ENCODE results near the gene PTK7. TPM values are rescaled to one million over a fixed set of nuclear protein-coding genes. Genes with fewer than 3 reads are reported as not detected.

Gene PTK7
- total RNA-seq, 4 donors from 2014 or later: 6.8 to 10.8 (median 8.0) TPM

- no peaks in the 10 kb centered on the region for H3K4me1 ChIP-seq
- no peak for TF ChIP-seq EP300 (IDR thresholded peaks at IDR 0.05)
- no peak for TF ChIP-seq CTCF (IDR thresholded peaks at IDR 0.05)
- no peak for TF ChIP-seq POLR2AphosphoS5 (IDR thresholded peaks at IDR 0.05)
- TF ChIP-seq POLR2A (IDR thresholded peaks at IDR 0.05; ENCODE audit: low read depth): no peak
- 88% methylated on average over 5 of the region's 5 CpGs for WGBS
- intact Hi-C loops (cut with DNase I): no loop called here
- no peaks in the 10 kb centered on the region for H3K9me3 ChIP-seq
- peaks cover 21 to 83% (median 68%) of the 10 kb centered on the region in 4 donors for H3K36me3 ChIP-seq
- no peak overlapping the region for H3K27ac ChIP-seq (replicated peaks in 1 of 4)
- no peaks in the 10 kb centered on the region for H3K27me3 ChIP-seq
- DNase-seq (ENCODE audit: extremely low spot score): no peak
- H3K4me3 ChIP-seq: no peak overlapping the region
These were observed 126.3 kb downstream of the PTK7 start for GRCh38 chr6:43202451-43202850.

DNA sequence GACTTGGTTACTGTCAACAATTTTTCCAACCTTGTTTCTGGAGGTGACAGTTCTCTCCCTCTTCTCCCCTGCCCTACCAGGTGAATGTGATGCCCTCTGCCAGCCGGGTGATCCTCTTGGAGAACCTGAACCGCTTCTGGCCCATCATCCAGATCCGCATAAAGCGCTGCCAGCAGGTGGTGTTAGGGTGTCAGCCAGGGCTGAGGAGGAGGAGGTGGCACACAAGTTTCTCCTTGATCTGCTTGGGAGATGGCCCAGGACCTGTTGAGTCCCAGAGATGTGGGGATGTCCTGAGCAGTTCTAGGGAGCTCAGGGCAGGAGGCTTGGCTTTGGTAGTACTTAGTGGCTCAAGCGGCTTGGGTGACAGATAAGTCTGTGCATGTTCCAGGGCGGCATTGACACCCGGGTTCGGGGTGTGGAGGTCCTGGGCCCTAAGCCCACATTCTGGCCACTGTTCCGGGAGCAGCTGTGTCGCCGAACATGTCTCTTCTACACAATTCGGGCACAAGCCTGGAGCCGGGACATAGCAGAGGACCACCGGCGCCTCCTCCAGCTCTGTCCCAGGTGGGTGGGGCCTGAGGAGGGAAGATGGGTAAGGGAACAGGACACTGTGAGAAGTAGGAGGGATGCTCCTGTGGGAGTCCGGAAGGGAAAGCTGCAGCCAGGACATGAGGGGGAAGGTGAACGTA is 127.1 kb downstream of the PTK7 start:
- Histone ChIP-seq H3K36me3 (peaks cover 16 to 76% (median 61%) of the 10 kb centered on the region in 4 donors), H3K27me3 (no peaks in the 10 kb centered on the region), H3K9me3 (no peaks in the 10 kb centered on the region), H3K4me1 (no peaks in the 10 kb centered on the region), H3K4me3 (no peak overlapping the region), H3K27ac (replicated peaks in 1 of 4) (no peak overlapping the region)
- 94% methylated on average over 17 of the region's 17 CpGs for WGBS
- intact Hi-C loops (cut with DNase I): no loop called here
- DNase-seq (ENCODE audit: extremely low spot score): no peak
- TF ChIP-seq CTCF (IDR thresholded peaks at IDR 0.05): no peak
- no peak for TF ChIP-seq EP300 (IDR thresholded peaks at IDR 0.05)
- TF ChIP-seq POLR2A (IDR thresholded peaks at IDR 0.05; ENCODE audit: low read depth): no peak
- no peak for TF ChIP-seq POLR2AphosphoS5 (IDR thresholded peaks at IDR 0.05)

DNA sequence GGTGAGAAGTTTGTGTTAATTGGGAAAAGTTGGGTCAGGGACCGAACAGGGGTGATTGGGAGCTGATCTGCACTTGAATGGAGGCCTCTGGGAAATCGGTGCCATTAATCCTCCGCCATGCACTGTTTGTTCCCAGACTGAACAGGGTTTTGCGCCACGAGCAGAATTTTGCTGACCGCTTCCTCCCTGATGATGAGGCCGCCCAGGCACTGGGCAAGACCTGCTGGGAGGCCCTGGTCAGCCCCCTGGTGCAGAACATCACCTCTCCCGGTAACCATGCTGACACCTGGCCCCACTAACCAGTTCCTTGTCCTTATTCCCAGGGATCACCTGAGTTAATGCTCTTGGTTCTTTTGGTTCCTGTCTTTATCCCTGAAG is 127.6 kb downstream of the PTK7 start:
- H3K4me1 ChIP-seq: no peaks in the 10 kb centered on the region
- H3K36me3 ChIP-seq: peaks cover 13 to 71% (median 56%) of the 10 kb centered on the region in 4 donors
- H3K27me3 ChIP-seq: no peaks in the 10 kb centered on the region
- no peak overlapping the region for H3K27ac ChIP-seq (replicated peaks in 1 of 4)
- WGBS: 98% methylated on average over 4 of the region's 8 CpGs
- no peak for DNase-seq (ENCODE audit: extremely low spot score)
- H3K9me3 ChIP-seq: no peaks in the 10 kb centered on the region
- intact Hi-C loops (cut with DNase I): no loop called here
- no peak for TF ChIP-seq POLR2AphosphoS5 (IDR thresholded peaks at IDR 0.05)
- TF ChIP-seq POLR2A (IDR thresholded peaks at IDR 0.05; ENCODE audit: low read depth): no peak
- TF ChIP-seq EP300 (IDR thresholded peaks at IDR 0.05): no peak
- TF ChIP-seq CTCF (IDR thresholded peaks at IDR 0.05): no peak
- no peak overlapping the region for H3K4me3 ChIP-seq

- TF ChIP-seq POLR2A (IDR thresholded peaks at IDR 0.05; ENCODE audit: low read depth): no peak
- TF ChIP-seq POLR2AphosphoS5 (IDR thresholded peaks at IDR 0.05): no peak
- TF ChIP-seq EP300 (IDR thresholded peaks at IDR 0.05): no peak
- TF ChIP-seq CTCF (IDR thresholded peaks at IDR 0.05): no peak
- H3K27ac ChIP-seq (replicated peaks in 1 of 4): no peak overlapping the region
- intact Hi-C loops (cut with DNase I): no loop called here
- peaks cover 12 to 71% (median 51%) of the 10 kb centered on the region in 4 donors for H3K36me3 ChIP-seq
- H3K4me1 ChIP-seq: no peaks in the 10 kb centered on the region
- H3K9me3 ChIP-seq: no peaks in the 10 kb centered on the region
- no peaks in the 10 kb centered on the region for H3K27me3 ChIP-seq
- no peak overlapping the region for H3K4me3 ChIP-seq
- WGBS: 92% methylated on average over 23 of the region's 23 CpGs
- no peak for DNase-seq (ENCODE audit: extremely low spot score)
These were observed 128.4 kb downstream of the PTK7 start for GRCh38 chr6:43204271-43205105.
